Suppressor macrophage (primary cell): ENCODE measurements around the gene ANO8.
A peak's percentile ranks its signal among the peaks of the same experiment; 100 is the strongest.
"Not testable (repeated sequence)": the region's sequence is repeated elsewhere in the genome, so short reads cannot be mapped to it uniquely, and the experiment has no call there.

ENCODE experiments used
- DNase-seq, 4 experiments: peaks; one replicate each; pipeline ENCODE4 v3.0.0-alpha.2; 2020 to 2022
- total RNA-seq, 17 experiments: gene quantifications; one replicate each; lab custom pipeline; 2026; ENCODE audit warnings: mixed read lengths in 6 of 17, inconsistent platforms in 3 of 17; lab: John Stamatoyannopoulos, UW

ANO8 gene, protein sequence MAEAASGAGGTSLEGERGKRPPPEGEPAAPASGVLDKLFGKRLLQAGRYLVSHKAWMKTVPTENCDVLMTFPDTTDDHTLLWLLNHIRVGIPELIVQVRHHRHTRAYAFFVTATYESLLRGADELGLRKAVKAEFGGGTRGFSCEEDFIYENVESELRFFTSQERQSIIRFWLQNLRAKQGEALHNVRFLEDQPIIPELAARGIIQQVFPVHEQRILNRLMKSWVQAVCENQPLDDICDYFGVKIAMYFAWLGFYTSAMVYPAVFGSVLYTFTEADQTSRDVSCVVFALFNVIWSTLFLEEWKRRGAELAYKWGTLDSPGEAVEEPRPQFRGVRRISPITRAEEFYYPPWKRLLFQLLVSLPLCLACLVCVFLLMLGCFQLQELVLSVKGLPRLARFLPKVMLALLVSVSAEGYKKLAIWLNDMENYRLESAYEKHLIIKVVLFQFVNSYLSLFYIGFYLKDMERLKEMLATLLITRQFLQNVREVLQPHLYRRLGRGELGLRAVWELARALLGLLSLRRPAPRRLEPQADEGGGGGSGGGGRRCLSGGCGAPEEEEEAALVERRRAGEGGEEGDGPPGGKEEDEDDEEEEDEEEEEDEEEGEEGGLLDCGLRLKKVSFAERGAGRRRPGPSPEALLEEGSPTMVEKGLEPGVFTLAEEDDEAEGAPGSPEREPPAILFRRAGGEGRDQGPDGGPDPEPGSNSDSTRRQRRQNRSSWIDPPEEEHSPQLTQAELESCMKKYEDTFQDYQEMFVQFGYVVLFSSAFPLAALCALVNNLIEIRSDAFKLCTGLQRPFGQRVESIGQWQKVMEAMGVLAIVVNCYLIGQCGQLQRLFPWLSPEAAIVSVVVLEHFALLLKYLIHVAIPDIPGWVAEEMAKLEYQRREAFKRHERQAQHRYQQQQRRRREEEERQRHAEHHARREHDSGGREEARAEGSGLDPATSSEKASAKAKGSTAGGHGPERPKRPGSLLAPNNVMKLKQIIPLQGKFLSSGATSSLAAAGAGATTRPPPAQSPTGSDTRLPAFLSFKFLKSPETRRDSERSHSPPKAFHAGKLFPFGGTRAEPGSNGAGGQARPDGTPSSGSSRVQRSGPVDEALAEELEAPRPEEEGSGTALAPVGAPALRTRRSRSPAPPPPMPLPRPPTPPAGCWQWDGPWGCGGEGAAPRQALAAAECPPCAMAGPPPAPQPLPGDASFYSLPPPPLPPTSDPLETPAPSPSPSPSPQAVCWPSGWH
- 5.8 to 20.2 (median 8.0) reads per million in 17 experiments for total RNA-seq

DNA sequence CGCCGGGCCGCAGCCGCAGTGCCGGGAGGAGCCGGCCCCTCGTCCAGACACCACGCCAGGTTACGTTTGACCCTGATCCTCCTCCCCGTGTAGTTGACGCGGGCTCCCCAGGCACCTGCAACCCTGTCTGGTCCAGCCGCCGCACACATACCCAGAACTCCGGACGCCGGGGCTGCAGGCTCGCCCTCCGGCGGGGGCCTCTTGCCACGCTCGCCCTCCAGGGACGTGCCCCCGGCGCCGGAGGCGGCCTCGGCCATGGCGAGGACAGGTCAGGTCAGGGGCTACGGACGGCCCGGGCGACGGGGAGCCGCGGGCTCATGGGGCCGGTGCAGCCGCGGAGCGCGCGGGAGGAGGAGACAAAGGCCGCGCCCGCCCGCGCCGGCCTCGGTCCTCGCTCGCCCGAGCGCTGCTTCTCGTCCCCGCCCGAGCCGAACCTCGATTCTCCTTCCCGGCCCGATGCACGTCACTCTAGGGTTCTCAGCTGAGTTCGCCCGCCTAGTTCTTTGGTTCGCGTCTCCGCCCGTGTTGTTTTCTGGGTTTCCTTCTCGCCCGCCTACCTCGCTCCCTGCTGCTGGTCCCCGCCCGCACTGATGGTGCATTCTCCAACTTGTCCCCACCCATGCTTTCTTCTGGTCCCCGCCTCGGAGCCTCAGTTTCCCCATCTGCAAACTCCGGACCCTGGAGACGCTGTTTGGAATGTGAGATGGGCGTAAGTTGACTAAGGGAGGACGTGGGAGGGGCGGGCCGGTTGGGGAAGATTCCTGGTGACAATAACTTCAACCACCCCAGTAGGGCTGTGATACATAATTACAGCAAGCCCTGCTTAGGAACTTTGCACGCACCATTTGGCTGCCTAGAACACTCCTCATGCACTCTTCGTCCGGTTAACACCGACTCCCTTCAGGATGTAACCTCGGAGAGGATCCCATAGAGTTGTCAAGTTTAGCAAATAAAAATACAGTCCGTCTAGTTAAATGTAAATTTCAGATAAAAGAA is at the start of gene ANO8:
ANO8 (minus strand) TSS at position 442 of the 996 bp plus-strand sequence; CDS start at position 257, 185 bp downstream.
- DNase-seq = peak; percentile 97 to 98 (median 98)

DNA sequence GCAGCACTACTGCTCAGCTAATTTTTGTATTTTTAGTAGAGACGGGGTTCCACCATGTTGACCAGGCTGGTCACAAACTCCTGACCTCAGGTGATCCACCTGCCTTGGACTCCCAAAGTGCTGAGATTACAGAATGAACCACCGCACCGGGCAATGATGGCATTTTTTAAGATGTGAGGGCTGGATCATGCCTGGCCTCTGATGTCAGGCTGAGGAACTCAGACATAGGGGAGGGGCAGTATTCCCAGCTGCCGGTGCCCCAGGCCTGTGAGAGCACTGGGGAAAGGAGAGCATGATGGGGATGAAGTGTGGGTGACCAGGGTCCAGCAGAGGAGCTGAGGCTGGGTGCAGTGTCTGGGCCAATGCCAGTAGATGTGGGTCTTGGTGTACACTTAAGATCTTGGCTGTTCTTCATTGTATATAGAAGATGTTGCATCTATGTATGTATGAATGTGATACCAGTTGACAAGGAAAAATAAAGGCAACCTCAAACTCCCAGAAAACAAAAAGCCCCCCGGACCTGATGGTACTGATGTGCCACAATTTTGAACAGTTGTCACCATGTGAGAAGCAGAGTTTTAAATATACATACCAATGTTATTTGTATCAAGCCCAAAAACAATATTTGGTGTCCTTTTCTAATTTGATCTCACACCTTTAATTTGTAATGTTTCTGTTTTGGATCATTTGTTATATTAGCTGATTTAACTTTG is 45.9 kb upstream of the ANO8 start:
- no peak for DNase-seq

DNA sequence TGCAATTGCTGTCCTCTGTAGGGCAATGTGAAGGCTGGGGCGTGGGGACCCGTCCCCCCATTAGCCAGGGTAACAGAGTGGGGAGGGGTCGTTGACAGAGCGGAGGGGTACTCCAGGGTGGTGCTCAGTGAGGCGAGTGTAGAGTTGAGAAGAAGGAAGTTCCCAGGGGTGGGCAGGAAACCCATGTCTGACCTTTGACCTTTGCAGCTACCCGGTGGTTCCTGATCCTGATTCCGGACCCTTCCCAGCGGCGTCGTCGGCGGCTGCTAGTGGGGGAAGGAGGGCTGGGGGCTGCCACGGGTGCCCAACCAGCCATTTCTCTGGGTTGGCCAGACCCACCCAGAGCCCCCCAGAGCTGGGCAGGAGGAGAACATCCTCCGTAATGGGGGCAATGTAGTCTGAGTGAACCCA is 44.6 kb upstream of the ANO8 start:
- peak in 3 of 4 experiments; percentile 37 to 53 (median 50) for DNase-seq

GRCh38 chr19:17378271-17378670 is 43.6 kb upstream of the ANO8 start:
- DNase-seq = no peak

- DNase-seq = peak in 3 of 4 experiments; percentile 17 to 59 (median 28)
These were observed 42.4 kb upstream of the ANO8 start, which contains the start of gene PLVAP for GRCh38 chr19:17376935-17377600. Gene PLVAP, minus strand, starts transcription at chr19:17377342. Its CDS starts 54 bp downstream, at chr19:17377288.

DNA sequence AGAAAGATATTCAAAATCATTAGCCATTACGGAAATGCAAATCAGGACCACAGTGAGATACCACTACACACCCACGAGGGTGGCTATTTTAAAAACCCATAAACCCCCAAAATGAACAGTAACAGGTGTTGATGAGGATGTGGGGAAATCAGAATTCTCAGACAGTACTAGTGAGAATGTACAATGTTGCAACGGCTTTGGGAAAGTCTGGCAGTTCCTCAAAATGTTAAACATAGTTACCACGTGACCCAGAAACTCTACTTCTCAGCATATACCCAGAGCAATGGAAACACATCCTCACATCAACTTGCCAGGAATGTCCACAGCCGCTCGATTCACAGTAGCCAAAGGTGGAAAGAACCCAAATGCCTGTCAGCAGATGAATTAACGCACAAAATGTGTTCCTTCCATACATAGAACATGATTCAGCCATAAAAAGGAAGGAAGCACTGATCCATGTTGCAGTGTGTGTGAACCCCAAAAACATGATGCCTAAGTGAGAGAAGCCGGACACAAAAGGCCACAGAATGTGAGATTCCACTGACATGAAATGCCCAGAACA is 35.5 kb upstream of the ANO8 start:
- DNase-seq = peak; percentile 74 to 91 (median 84)

GRCh38 chr19:17365361-17365760 is 30.7 kb upstream of the ANO8 start:
- no peak for DNase-seq

DNA sequence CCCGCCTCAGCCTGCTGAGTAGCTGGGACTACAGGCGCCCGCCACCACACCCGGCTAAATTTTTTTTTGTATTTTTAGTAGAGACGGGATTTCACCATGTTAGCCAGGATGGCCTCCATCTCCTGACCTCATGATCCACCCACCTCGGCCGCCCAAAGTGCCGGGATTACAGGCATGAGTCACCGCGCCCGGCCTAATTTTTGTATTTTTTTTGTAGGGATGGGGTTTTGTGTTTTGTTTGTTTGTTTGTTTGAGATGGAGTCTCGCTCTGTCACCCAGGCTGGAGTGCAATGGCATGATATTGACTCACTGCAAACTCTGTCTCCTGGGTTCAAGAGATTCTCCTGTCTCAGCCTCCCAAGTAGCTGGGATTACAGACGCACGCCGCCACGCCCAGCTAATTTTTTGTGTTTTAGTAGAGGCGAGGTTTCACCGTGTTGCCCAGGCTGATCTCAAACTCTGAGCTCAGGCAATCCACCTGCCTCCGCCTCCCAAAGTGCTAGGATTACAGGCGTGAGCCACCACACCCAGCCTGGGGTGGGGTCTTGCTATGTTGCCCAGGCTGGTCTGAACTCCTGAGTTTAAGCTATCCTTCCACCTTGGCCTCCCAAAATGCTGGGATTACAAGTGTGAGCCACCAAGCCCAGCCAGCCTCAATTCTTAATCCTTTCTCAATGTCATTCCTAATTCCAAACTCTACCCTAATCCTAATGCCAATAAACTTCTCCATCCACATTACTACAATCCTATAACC is 29.4 kb upstream of the ANO8 start:
- not testable (repeated sequence) for DNase-seq

- DNase-seq = no peak
These were observed 25.5 kb upstream of the ANO8 start for GRCh38 chr19:17359905-17360800.

DNA sequence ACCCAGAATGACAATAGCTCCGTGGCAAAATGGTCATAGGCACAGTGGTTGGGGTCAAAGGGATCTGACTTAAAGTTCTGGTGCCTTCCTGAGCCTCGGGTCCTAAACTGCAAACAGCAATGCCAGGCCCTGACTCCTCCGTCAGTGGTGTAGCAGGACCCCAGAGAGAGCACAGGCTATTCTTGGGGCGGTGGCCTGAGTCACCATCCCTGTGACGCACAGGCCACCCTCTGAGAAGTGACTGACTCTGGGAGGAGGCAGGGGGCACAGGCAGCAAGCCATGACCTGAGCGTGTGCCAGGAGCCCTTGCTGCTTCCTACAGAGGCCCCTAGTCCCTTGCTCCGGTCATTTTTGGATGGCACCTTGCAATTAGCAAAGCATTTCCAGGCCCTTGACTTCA is 23.7 kb upstream of the ANO8 start:
- no peak for DNase-seq

GRCh38 chr19:17357724-17358123 is 23.1 kb upstream of the ANO8 start:
- DNase-seq = no peak

DNA sequence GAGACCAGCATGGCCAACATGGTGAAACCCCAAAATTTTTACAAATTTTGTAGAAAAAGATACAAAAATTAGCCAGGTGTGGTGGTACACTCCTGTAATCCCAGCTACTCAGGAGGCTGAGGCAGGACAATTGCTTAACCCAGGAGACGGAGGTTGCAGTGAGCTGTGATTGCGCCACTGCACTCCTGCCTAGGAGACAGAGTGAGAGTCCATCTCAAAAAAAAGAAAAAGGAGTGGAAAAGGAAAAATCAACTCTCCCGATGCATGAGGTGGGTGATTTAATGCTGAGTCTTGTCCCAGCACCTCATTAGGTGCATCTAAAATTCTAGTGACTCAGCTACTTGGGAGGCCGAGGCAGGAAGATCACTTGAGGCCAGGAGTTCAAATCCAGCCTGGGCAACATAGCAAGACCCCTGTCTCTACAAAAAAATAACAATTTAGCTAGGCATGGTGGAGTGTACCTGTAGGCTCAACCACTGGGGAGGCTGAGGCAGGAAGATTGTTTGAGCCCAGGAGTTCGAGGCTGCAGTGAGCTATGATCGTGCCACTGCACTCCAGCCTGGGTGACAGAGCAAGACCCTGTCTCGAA is 22.5 kb upstream of the ANO8 start:
- no peak for DNase-seq

DNA sequence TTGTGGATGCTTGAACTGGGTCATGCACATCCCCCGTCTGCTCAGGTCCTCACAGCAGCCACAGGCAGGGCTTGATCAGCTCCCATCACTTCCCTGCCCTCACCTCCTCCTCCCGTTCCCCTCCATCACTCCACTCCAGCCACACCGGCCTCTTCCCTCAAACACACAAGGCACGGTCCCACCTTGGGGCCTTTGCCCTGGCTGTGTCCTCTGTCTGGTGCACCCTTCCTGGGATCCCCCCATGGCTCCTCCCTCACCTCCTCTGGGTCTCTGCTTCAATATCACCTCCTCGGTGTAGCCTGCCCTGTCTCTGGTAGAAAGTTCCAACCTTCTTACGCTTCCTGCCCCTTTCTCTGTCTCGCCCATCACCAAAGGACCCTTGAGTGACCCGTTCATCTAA is 18.7 kb upstream of the ANO8 start:
- DNase-seq = no peak

DNA sequence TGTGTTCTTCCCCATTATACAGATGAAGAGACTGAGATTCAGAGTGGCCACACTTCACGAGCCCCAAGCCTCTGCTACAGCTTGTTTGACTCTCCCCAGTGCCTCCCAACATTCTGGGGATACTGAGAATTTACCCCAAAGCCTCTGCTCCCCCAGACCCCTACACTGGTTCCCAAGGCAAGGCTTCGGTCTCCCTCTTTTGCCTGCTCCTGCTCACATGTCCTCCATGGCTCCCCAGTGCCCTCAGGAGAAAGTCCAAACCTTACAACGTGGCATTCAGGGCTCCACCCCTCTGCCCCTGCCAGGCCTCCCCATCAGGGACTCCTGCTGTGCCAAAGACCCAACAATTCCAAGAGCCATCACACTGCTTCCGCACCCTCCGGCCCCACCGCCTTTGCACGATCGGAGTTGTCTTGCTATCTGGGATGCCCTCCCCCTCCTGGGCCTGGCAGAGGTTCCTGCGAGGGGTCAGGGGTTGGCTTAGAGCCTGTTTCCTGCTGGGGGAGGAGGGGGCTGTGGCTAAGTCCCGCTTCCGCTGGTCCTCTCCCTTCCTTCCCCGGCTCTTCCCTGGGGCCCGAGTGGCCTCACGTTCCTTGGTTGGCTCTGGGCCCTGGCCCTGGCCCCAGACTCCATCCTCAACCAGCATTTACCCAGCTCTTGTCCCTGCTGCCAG is 18.1 kb upstream of the ANO8 start:
- DNase-seq = no peak

- no peak for DNase-seq
These were observed 17.3 kb upstream of the ANO8 start for GRCh38 chr19:17351815-17352435.

DNA sequence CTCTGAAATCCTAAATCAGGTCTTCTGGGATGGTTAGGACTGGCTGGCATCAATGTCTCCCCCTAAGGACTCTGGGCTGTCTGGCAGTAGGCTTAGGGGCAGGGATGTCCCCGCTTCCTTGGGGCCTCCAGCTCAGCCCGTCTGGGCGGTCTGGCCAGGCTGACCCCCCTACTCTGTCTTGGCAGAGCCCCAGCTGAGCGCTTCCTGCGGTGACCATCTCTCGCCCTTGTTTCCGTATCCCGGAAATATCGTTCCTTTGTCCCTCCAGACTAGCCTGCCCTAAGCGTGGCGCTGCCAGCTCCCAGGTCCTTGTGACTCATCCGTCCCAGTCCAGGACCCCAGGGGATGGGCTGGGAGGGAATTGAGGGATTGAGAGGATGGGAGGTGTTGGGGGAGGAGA is 14.0 kb upstream of the ANO8 start:
- peak in 3 of 4 experiments; percentile 12 to 23 (median 22) for DNase-seq
